KMS-11 (cell line): ENCODE data around the gene ITSN1.

ENCODE experiments used
- H2AFZ ChIP-seq: fragments of 200-600 bp; sonication (generic); 2 replicates; pipeline ENCODE4 v1.6.1; 2016; ENCODE audit warnings: antibody characterized with exemption, mixed run types, low read depth
- H3K27ac ChIP-seq: fragments of 200-600 bp; sonication (generic); 2 replicates; pipeline ENCODE4 v1.6.1; 2016; ENCODE audit warnings: mild to moderate bottlenecking, mixed run types
- H3K27me3 ChIP-seq: fragments of 200-600 bp; sonication (generic); 2 replicates; pipeline ENCODE4 v1.6.1; 2017; ENCODE audit warnings: mild to moderate bottlenecking, low read depth, mixed run types, moderate library complexity; ENCODE audit not compliant: insufficient read depth
- H3K36me3 ChIP-seq: fragments of 200-600 bp; sonication (generic); 2 replicates; pipeline ENCODE4 v1.6.1; 2017; ENCODE audit warnings: mild to moderate bottlenecking, mixed run types; ENCODE audit not compliant: insufficient read depth
- H3K4me1 ChIP-seq: fragments of 200-600 bp; sonication (generic); 2 replicates; pipeline ENCODE4 v1.6.1; 2016; ENCODE audit warnings: mild to moderate bottlenecking, low read depth, mixed run types; ENCODE audit not compliant: poor library complexity, severe bottlenecking
- H3K4me2 ChIP-seq: fragments of 200-600 bp; sonication (generic); 2 replicates; pipeline ENCODE4 v1.7.0; 2016; ENCODE audit warnings: mild to moderate bottlenecking, mixed run types
- H3K4me3 ChIP-seq: fragments of 200-600 bp; sonication (generic); IDR thresholded peaks from 2 replicates; pipeline ENCODE4 v1.6.1; 2017; ENCODE audit warnings: low read depth, low read length, mixed read lengths; ENCODE audit not compliant: insufficient read depth
- H3K79me2 ChIP-seq: fragments of 200-600 bp; sonication (generic); 2 replicates; pipeline ENCODE4 v1.6.1; 2016; ENCODE audit warnings: low read depth, mixed run types; ENCODE audit not compliant: insufficient read depth
- H3K9ac ChIP-seq: fragments of 200-600 bp; sonication (generic); 2 replicates; pipeline ENCODE4 v1.6.1; 2016; ENCODE audit warnings: mild to moderate bottlenecking, mixed run types
- H4K20me1 ChIP-seq: fragments of 200-600 bp; sonication (generic); 2 replicates; pipeline ENCODE4 v1.6.1; 2016; ENCODE audit warnings: mild to moderate bottlenecking, mixed run types; ENCODE audit not compliant: insufficient read depth
- TF ChIP-seq, protein P1 (sequence below): fragments of 200-600 bp; sonication (generic); conservative IDR thresholded peaks from 2 replicates; pipeline ENCODE4 v1.6.1; 2017; ENCODE audit warnings: low read depth, mild to moderate bottlenecking, antibody characterized with exemption, low read length, moderate library complexity, mixed read lengths

The ITSN1 gene

GRCh38 chr21:33771976-33772375 lies 129.7 kb downstream of the ITSN1 start:
- TF ChIP-seq, protein P1, sequence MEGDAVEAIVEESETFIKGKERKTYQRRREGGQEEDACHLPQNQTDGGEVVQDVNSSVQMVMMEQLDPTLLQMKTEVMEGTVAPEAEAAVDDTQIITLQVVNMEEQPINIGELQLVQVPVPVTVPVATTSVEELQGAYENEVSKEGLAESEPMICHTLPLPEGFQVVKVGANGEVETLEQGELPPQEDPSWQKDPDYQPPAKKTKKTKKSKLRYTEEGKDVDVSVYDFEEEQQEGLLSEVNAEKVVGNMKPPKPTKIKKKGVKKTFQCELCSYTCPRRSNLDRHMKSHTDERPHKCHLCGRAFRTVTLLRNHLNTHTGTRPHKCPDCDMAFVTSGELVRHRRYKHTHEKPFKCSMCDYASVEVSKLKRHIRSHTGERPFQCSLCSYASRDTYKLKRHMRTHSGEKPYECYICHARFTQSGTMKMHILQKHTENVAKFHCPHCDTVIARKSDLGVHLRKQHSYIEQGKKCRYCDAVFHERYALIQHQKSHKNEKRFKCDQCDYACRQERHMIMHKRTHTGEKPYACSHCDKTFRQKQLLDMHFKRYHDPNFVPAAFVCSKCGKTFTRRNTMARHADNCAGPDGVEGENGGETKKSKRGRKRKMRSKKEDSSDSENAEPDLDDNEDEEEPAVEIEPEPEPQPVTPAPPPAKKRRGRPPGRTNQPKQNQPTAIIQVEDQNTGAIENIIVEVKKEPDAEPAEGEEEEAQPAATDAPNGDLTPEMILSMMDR, result no peak
- H3K9ac ChIP-seq, result no peak overlapping the region
- no peak overlapping the region for H3K4me3 ChIP-seq
- H3K27ac ChIP-seq, result no peak overlapping the region
- no peaks in the 10 kb centered on the region for H3K27me3 ChIP-seq
- no peaks in the 10 kb centered on the region for H4K20me1 ChIP-seq
- no peak overlapping the region for H3K4me2 ChIP-seq
- no peak overlapping the region for H2AFZ ChIP-seq
- peaks cover 7% of the 10 kb centered on the region for H3K4me1 ChIP-seq
- no peaks in the 10 kb centered on the region for H3K79me2 ChIP-seq
- H3K36me3 ChIP-seq, result no peaks in the 10 kb centered on the region

DNA sequence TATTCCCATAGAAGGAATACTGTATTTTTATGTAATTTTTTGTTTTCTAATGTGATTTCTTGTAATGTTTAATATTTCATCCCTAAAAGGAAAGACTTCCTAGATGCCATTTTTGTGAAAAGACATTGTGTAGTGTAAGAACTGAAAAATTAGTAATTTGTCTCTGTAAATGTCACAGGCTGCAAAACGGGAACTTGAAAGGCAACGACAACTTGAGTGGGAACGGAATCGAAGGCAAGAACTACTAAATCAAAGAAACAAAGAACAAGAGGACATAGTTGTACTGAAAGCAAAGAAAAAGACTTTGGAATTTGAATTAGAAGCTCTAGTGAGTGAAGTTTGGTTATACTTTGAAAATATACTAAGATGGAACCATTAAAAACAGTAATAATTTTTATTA lies 132.2 kb downstream of the ITSN1 start:
- no peak overlapping the region for H3K4me2 ChIP-seq
- no peaks in the 10 kb centered on the region for H4K20me1 ChIP-seq
- no peaks in the 10 kb centered on the region for H3K79me2 ChIP-seq
- TF ChIP-seq, protein P1, result no peak
- H3K27me3 ChIP-seq, result no peaks in the 10 kb centered on the region
- no peak overlapping the region for H3K4me3 ChIP-seq
- H3K9ac ChIP-seq, result no peak overlapping the region
- no peak overlapping the region for H3K27ac ChIP-seq
- no peak overlapping the region for H2AFZ ChIP-seq
- H3K36me3 ChIP-seq, result no peaks in the 10 kb centered on the region
- no peaks in the 10 kb centered on the region for H3K4me1 ChIP-seq

GRCh38 chr21:33775100-33775828 lies 133.0 kb downstream of the ITSN1 start:
- Histone ChIP-seq H4K20me1 (no peaks in the 10 kb centered on the region), H3K4me2 (no peak overlapping the region), H3K27me3 (no peaks in the 10 kb centered on the region), H3K36me3 (no peaks in the 10 kb centered on the region), H3K4me1 (no peaks in the 10 kb centered on the region), H2AFZ (no peak overlapping the region), H3K4me3 (no peak overlapping the region), H3K9ac (no peak overlapping the region), H3K79me2 (no peaks in the 10 kb centered on the region), H3K27ac (no peak overlapping the region)
- TF ChIP-seq, protein P1, result no peak

DNA sequence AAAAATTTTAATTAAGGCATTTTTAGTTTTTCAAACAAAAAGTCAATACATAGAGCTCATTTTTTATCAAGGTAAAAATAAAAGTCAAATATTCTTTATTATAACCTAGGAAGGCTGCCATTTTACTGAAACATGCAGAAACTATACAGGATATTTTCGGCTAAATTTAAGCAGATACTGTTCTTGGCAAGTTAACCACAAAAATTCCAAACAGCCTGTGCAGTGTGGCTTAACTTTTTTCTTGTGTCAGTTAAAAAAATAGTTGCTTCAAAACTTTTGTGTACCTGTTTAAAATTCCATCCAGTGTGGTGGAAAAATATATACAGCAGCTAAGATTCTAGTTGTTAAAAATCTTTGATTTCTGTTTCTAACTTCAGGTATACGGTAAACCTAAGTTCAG lies 138.3 kb downstream of the ITSN1 start:
- Histone ChIP-seq H3K9ac (no peak overlapping the region), H2AFZ (no peak overlapping the region), H4K20me1 (no peaks in the 10 kb centered on the region), H3K27me3 (no peaks in the 10 kb centered on the region), H3K4me2 (no peak overlapping the region), H3K36me3 (no peaks in the 10 kb centered on the region), H3K27ac (no peak overlapping the region), H3K4me3 (no peak overlapping the region), H3K4me1 (no peaks in the 10 kb centered on the region), H3K79me2 (no peaks in the 10 kb centered on the region)
- TF ChIP-seq, protein P1, result no peak
